IMR-90 (cell line): Measurements from ENCODE around the gene AKAP1. TPM values are rescaled to one million over a fixed set of nuclear protein-coding genes. Genes with fewer than 3 reads are reported as not detected.

Source experiments
- ATAC-seq: fragments of 200-7000 bp; cut with Tn5 transposase; 2 replicates; pipeline ENCODE4 v1.9.1; 2020; ENCODE audit warnings: low read depth, mild to moderate bottlenecking, moderate library complexity
- BruUV-seq: library from RNA; stranded (reverse); fragments of 400-500 nt; replicated peaks from 2 replicates; lab custom pipeline; 2021; lab: Mats Ljungman, UMichigan
- CTCF ChIA-PET: fragments of 300-600 bp; formaldehyde crosslinking; extraction: SDS; loops from one replicate; lab custom pipeline; 2021; ENCODE audit warnings: antibody characterized with exemption; lab: Yijun Ruan, JAX
- POLR2A ChIA-PET: fragments of 300-600 bp; sonication (Branson Sonifier 250); formaldehyde crosslinking; loops from one replicate; lab custom pipeline; 2022; ENCODE audit warnings: antibody characterized with exemption; ENCODE audit not compliant: unreplicated experiment; lab: Charles Lee
- DNase-seq: peaks from one replicate; pipeline ENCODE4 v3.0.0; 2013
- H2AFZ ChIP-seq: replicated peaks from 2 replicates; pipeline ENCODE3; 2013; ENCODE audit warnings: low read length, mild to moderate bottlenecking; ENCODE audit not compliant: poor library complexity
- H2AK5ac ChIP-seq: 2 replicates; pipeline ENCODE4 v1.6.1; 2013; ENCODE audit warnings: low read depth, low read length, inconsistent platforms
- H2AK9ac ChIP-seq: replicated peaks from 2 replicates; pipeline ENCODE3; 2013; ENCODE audit warnings: mild to moderate bottlenecking, low read depth, low read length, moderate library complexity; ENCODE audit not compliant: poor library complexity
- H2BK120ac ChIP-seq: 2 replicates; pipeline ENCODE4 v1.6.1; 2013; ENCODE audit warnings: low read depth, low read length, inconsistent platforms
- H2BK15ac ChIP-seq: 3 replicates; pipeline ENCODE4 v1.6.1; 2013; ENCODE audit warnings: low read depth, low read length, inconsistent platforms
- H2BK20ac ChIP-seq: 2 replicates; pipeline ENCODE4 v1.6.1; 2013; ENCODE audit warnings: low read depth, mild to moderate bottlenecking, inconsistent platforms, low read length, moderate library complexity
- H2BK5ac ChIP-seq: 2 replicates; pipeline ENCODE4 v1.6.1; 2013; ENCODE audit warnings: mild to moderate bottlenecking, low read depth, low read length, inconsistent platforms; ENCODE audit not compliant: poor library complexity, severe bottlenecking
- H3K14ac ChIP-seq: replicated peaks from 2 replicates; pipeline ENCODE4 v1.6.1; 2013; ENCODE audit warnings: low read depth, low read length, inconsistent platforms
- H3K18ac ChIP-seq: 2 replicates; pipeline ENCODE4 v1.6.1; 2013; ENCODE audit warnings: low read depth, low read length, control low read depth
- H3K23ac ChIP-seq: 2 replicates; pipeline ENCODE4 v1.6.1; 2013; ENCODE audit warnings: low read depth, low read length, inconsistent platforms
- H3K27ac ChIP-seq: 2 replicates; pipeline ENCODE4 v1.5.1; 2013; ENCODE audit warnings: mild to moderate bottlenecking, control low read depth, low read length; ENCODE audit not compliant: insufficient read depth
- H3K27me3 ChIP-seq: 2 replicates; pipeline ENCODE4 v1.6.1; 2013; ENCODE audit warnings: low read length; ENCODE audit not compliant: control insufficient read depth, insufficient read depth
- H3K36me3 ChIP-seq: 2 replicates; pipeline ENCODE4 v1.6.1; 2013; ENCODE audit warnings: low read length, mixed read lengths; ENCODE audit not compliant: control insufficient read depth, insufficient read depth
- H3K4ac ChIP-seq: 2 replicates; pipeline ENCODE4 v1.6.1; 2013; ENCODE audit warnings: low read depth, low read length, inconsistent platforms
- H3K4me1 ChIP-seq: 2 replicates; pipeline ENCODE4 v1.6.1; 2013; ENCODE audit warnings: low read length, mixed read lengths; ENCODE audit not compliant: control insufficient read depth, insufficient read depth
- H3K4me2 ChIP-seq: 2 replicates; pipeline ENCODE4 v1.6.1; 2013; ENCODE audit warnings: low read depth, mild to moderate bottlenecking, control low read depth, low read length, moderate library complexity
- H3K4me3 ChIP-seq: 2 replicates; pipeline ENCODE4 v1.5.1; 2013; ENCODE audit warnings: low read depth, mild to moderate bottlenecking, control low read depth, low read length, moderate library complexity; ENCODE audit not compliant: insufficient read depth
- H3K56ac ChIP-seq: 2 replicates; pipeline ENCODE4 v1.6.1; 2013; ENCODE audit warnings: low read length, inconsistent platforms; ENCODE audit not compliant: insufficient read depth; ENCODE audit errors: extremely low read depth
- H3K79me1 ChIP-seq, 2 experiments: 2 replicates each; pipeline ENCODE4 v1.6.1; 2013; ENCODE audit warnings: low read length in 2 of 2, inconsistent platforms in 1 of 2, low read depth in 1 of 2
- H3K9ac ChIP-seq: 2 replicates; pipeline ENCODE4 v1.6.1; 2013; ENCODE audit warnings: low read depth, low read length, control low read depth
- H3K9me1 ChIP-seq: 2 replicates; pipeline ENCODE4 v1.6.1; 2013; ENCODE audit warnings: low read length, inconsistent platforms; ENCODE audit not compliant: insufficient read depth
- H3K9me3 ChIP-seq: 2 replicates; pipeline ENCODE4 v1.6.1; 2013; ENCODE audit warnings: low read length; ENCODE audit not compliant: control insufficient read depth, insufficient read depth
- H4K20me1 ChIP-seq: 2 replicates; pipeline ENCODE4 v1.6.1; 2013; ENCODE audit warnings: low read length, inconsistent platforms; ENCODE audit not compliant: insufficient read depth
- H4K5ac ChIP-seq: 2 replicates; pipeline ENCODE4 v1.6.1; 2013; ENCODE audit warnings: mild to moderate bottlenecking, low read depth, low read length, control low read depth
- H4K8ac ChIP-seq, 2 experiments: 2 replicates each; pipeline ENCODE4 v1.6.1; 2013; ENCODE audit warnings: low read depth in 2 of 2, low read length in 2 of 2, control low read depth in 1 of 2, inconsistent platforms in 1 of 2
- H4K91ac ChIP-seq: 2 replicates; pipeline ENCODE4 v1.6.1; 2013; ENCODE audit warnings: low read depth, low read length, inconsistent platforms; ENCODE audit not compliant: insufficient read depth
- BHLHE40 ChIP-seq: fragments of 150-350 bp; IDR thresholded peaks from 2 replicates; pipeline ENCODE4 v1.6.1; 2016; ENCODE audit warnings: mild to moderate bottlenecking, low read depth, low read length
- CHD1 ChIP-seq: IDR thresholded peaks from 2 replicates; pipeline ENCODE4 v1.6.1; 2012; ENCODE audit warnings: low read depth, low read length, improper control_type of control experiment
- FOS ChIP-seq: fragments of 150-350 bp; IDR thresholded peaks from 2 replicates; pipeline ENCODE4 v1.6.1; 2016; ENCODE audit warnings: low read depth, low read length
- MAZ ChIP-seq: IDR thresholded peaks from 2 replicates; pipeline ENCODE4 v1.6.1; 2012; ENCODE audit warnings: low read depth, mild to moderate bottlenecking, low read length, improper control_type of control experiment, moderate library complexity, borderline replicate concordance
- NFE2L2 ChIP-seq: fragments of 150-350 bp; IDR thresholded peaks from 2 replicates; pipeline ENCODE4 v1.6.1; 2016; ENCODE audit warnings: low read depth, mild to moderate bottlenecking, low read length
- POLR2A ChIP-seq: IDR thresholded peaks from 2 replicates; pipeline ENCODE4 v1.6.1; 2012; ENCODE audit warnings: mild to moderate bottlenecking, low read depth, low read length
- RAD21 ChIP-seq: IDR thresholded peaks from 2 replicates; pipeline ENCODE4 v1.6.1; 2012; ENCODE audit warnings: low read length, improper control_type of control experiment
- RCOR1 ChIP-seq: IDR thresholded peaks from 2 replicates; pipeline ENCODE4 v1.6.1; 2012; ENCODE audit warnings: mild to moderate bottlenecking, low read length, improper control_type of control experiment; ENCODE audit not compliant: insufficient replicate concordance
- RFX5 ChIP-seq: IDR thresholded peaks from 2 replicates; pipeline ENCODE4 v1.8.0; 2012; ENCODE audit warnings: low read depth, mild to moderate bottlenecking, low read length, moderate library complexity
- SMC3 ChIP-seq: fragments of 150-350 bp; IDR thresholded peaks from 2 replicates; pipeline ENCODE4 v1.6.1; 2016; ENCODE audit warnings: low read depth, mild to moderate bottlenecking, antibody characterized with exemption, low read length, moderate library complexity
- WGBS, 2 experiments: methylation state at CpG; one replicate each; pipeline versions ENCODE4 v1.1.5 to v1.1.7; 2013; ENCODE audit warnings: missing lambda C conversion rate in 2 of 2; ENCODE audit not compliant: insufficient read length in 1 of 2; ENCODE audit errors: extremely low coverage in 2 of 2; 5-methylcytosine and 5-hydroxymethylcytosine counted together
- dilution Hi-C: fragments of 300-500 bp; cut with HindIII; formaldehyde crosslinking; loops from one replicate; pipeline ENCODE4 v1.14.3; 2018; ENCODE audit warnings: low sequenced_read_pairs; ENCODE audit not compliant: unreplicated experiment
- in situ Hi-C: fragments of 300-500 bp; cut with MboI; formaldehyde crosslinking; loops from 3 replicates; pipeline ENCODE4 v1.14.3; 2019; ENCODE audit warnings: low sequenced_read_pairs, inconsistent platforms, mixed read lengths
- intact Hi-C: fragments of 100-400 bp; cut with micrococcal nuclease; formaldehyde crosslinking; loops from 2 replicates; pipeline ENCODE4 v1.10.0; 2022
- polyA plus RNA-seq, 3 experiments: library from polyadenylated mRNA; depleted of rRNA; stranded (reverse); fragments of >200 nt; gene quantifications; 2 replicates each; pipeline ENCODE4 v1.2.3, GENCODE V29; 2012; ENCODE audit warnings: low replicate concordance in 1 of 3
- total RNA-seq: library from RNA; depleted of rRNA; stranded (reverse); fragments of >200 nt; gene quantifications from 2 replicates; pipeline ENCODE4 v1.2.3, GENCODE V29; 2012
- TF ChIP-seq, protein P1 (sequence below): fragments of 150-350 bp; IDR thresholded peaks from 2 replicates; pipeline ENCODE4 v1.6.1; 2017; ENCODE audit warnings: mild to moderate bottlenecking, antibody characterized with exemption, low read length, low read depth
- TF ChIP-seq, protein P2 (sequence below): conservative IDR thresholded peaks from 2 replicates; pipeline ENCODE4 v1.5.1; 2012; ENCODE audit warnings: mild to moderate bottlenecking, low read depth, low read length, improper control_type of control experiment

Gene AKAP1
- total and polyA plus RNA-seq, 2 of the 4 experiments (the other 2 are of a cell fraction), result 10.2 to 17.4 TPM

DNA sequence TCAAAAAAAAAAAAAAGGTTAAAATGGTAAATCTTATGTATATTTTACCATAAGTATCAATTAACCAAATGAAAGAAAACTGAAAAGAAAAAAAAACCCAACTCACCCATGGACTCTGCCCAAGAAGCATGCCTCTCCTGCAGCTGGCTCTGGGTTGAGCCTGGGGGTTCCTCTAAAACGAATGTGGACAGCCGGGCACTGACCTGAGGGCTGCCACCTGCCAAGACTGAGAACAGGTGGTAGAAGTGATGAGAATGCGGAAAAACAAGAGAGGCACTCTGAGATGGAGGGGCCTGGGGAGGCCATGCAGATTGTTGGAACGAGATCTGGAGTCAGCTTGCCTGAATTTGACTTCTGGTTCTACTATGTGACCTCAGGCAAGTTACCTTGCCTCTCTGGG, 85.8 kb downstream of the AKAP1 start:
- no peak overlapping the region for H4K8ac ChIP-seq
- no peak overlapping the region for H3K9ac ChIP-seq
- ChIA-PET POLR2A (no interaction called here), CTCF (no interaction called here)
- no peaks in the 10 kb centered on the region for H3K9me1 ChIP-seq
- H3K56ac ChIP-seq, result no peak overlapping the region
- dilution Hi-C loops, result no loop called here
- no peak overlapping the region for H3K4me3 ChIP-seq
- H4K91ac ChIP-seq, result no peak overlapping the region
- DNase-seq, result no peak
- no peak overlapping the region for H2AFZ ChIP-seq
- no peak overlapping the region for H2BK5ac ChIP-seq
- no peak overlapping the region for H3K23ac ChIP-seq
- TF ChIP-seq RAD21, result no peak
- TF ChIP-seq MAZ, result no peak
- TF ChIP-seq SMC3, result no peak
- TF ChIP-seq, protein P1, sequence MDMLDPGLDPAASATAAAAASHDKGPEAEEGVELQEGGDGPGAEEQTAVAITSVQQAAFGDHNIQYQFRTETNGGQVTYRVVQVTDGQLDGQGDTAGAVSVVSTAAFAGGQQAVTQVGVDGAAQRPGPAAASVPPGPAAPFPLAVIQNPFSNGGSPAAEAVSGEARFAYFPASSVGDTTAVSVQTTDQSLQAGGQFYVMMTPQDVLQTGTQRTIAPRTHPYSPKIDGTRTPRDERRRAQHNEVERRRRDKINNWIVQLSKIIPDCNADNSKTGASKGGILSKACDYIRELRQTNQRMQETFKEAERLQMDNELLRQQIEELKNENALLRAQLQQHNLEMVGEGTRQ, result no peak
- no peak for TF ChIP-seq RCOR1
- TF ChIP-seq FOS, result no peak
- no peak for TF ChIP-seq BHLHE40
- no peak for TF ChIP-seq NFE2L2
- no peak for TF ChIP-seq POLR2A
- TF ChIP-seq, protein P2, sequence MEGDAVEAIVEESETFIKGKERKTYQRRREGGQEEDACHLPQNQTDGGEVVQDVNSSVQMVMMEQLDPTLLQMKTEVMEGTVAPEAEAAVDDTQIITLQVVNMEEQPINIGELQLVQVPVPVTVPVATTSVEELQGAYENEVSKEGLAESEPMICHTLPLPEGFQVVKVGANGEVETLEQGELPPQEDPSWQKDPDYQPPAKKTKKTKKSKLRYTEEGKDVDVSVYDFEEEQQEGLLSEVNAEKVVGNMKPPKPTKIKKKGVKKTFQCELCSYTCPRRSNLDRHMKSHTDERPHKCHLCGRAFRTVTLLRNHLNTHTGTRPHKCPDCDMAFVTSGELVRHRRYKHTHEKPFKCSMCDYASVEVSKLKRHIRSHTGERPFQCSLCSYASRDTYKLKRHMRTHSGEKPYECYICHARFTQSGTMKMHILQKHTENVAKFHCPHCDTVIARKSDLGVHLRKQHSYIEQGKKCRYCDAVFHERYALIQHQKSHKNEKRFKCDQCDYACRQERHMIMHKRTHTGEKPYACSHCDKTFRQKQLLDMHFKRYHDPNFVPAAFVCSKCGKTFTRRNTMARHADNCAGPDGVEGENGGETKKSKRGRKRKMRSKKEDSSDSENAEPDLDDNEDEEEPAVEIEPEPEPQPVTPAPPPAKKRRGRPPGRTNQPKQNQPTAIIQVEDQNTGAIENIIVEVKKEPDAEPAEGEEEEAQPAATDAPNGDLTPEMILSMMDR, result no peak
- TF ChIP-seq RFX5, result no peak
- no peak for TF ChIP-seq CHD1
- H3K18ac ChIP-seq, result no peak overlapping the region
- no peaks in the 10 kb centered on the region for H3K4me1 ChIP-seq
- H4K5ac ChIP-seq, result no peak overlapping the region
- no peak overlapping the region for H3K4ac ChIP-seq
- H3K36me3 ChIP-seq, result no peaks in the 10 kb centered on the region
- peaks cover 11% of the 10 kb centered on the region for H3K27me3 ChIP-seq
- no peak overlapping the region for H3K27ac ChIP-seq
- no peaks in the 10 kb centered on the region for H3K79me1 ChIP-seq
- H2BK120ac ChIP-seq, result no peak overlapping the region
- no peak overlapping the region for H2BK20ac ChIP-seq
- H4K20me1 ChIP-seq, result no peaks in the 10 kb centered on the region
- in situ Hi-C loops, result no loop called here
- no peak overlapping the region for H3K4me2 ChIP-seq
- H2AK5ac ChIP-seq, result no peak overlapping the region
- no peaks in the 10 kb centered on the region for H3K9me3 ChIP-seq
- no peak for ATAC-seq
- intact Hi-C loops, result no loop called here
- no peak overlapping the region for H2AK9ac ChIP-seq
- no peak overlapping the region for H3K14ac ChIP-seq
- H2BK15ac ChIP-seq, result no peak overlapping the region
- 20% methylated on average over 3 of the region's 4 CpGs; no CpG with 5 or more reads in 1 of the 2 experiments for WGBS, 2 experiments
- no TSS peak for BruUV-seq
